Stimulated activated naive B cell treated with anti-CD40 and anti-IgM and Interleukin-4, amounts not matched to agents 10 μg/mL and 1 μg/mL and 100 μg/mL, for 72 hours (primary cell): ENCODE results near the gene SHOC2.
A peak's percentile ranks its signal among the peaks of the same experiment; 100 is the strongest.

Experiments used
- ATAC-seq, 2 donors: fragments of 150-1000 bp; cut with Tn5 transposase; replicated peaks; 2 replicates each; pipeline ENCODE4 v1.10.0; 2021; ENCODE audit warnings: moderate library complexity in 1 of 2
- DNase-seq: peaks from one replicate; pipeline ENCODE4 v3.0.0; 2021
- H3K27ac Mint-ChIP-seq: one replicate; pipeline ENCODE4 v1.8.0; 2022; ENCODE audit warnings: mild to moderate bottlenecking, mixed read lengths
- H3K27me3 Mint-ChIP-seq, 2 donors: one replicate each; pipeline ENCODE4 v1.8.0; 2022; ENCODE audit warnings: mixed read lengths in 2 of 2
- H3K36me3 Mint-ChIP-seq, 2 donors: one replicate each; pipeline ENCODE4 v1.8.0; 2022; ENCODE audit warnings: mixed read lengths in 2 of 2, mild to moderate bottlenecking in 1 of 2
- H3K4me1 Mint-ChIP-seq, 2 donors: one replicate each; pipeline ENCODE4 v1.8.0; 2022; ENCODE audit warnings: mixed read lengths in 2 of 2, mild to moderate bottlenecking in 1 of 2
- H3K4me3 Mint-ChIP-seq, 2 donors: one replicate each; pipeline ENCODE4 v1.8.0; 2022; ENCODE audit warnings: mild to moderate bottlenecking in 2 of 2, mixed read lengths in 2 of 2, moderate library complexity in 1 of 2
- H3K9me3 Mint-ChIP-seq, 2 donors: one replicate each; pipeline ENCODE4 v1.8.0; 2022; ENCODE audit warnings: mixed read lengths in 2 of 2, mild to moderate bottlenecking in 1 of 2

SHOC2 gene

DNA sequence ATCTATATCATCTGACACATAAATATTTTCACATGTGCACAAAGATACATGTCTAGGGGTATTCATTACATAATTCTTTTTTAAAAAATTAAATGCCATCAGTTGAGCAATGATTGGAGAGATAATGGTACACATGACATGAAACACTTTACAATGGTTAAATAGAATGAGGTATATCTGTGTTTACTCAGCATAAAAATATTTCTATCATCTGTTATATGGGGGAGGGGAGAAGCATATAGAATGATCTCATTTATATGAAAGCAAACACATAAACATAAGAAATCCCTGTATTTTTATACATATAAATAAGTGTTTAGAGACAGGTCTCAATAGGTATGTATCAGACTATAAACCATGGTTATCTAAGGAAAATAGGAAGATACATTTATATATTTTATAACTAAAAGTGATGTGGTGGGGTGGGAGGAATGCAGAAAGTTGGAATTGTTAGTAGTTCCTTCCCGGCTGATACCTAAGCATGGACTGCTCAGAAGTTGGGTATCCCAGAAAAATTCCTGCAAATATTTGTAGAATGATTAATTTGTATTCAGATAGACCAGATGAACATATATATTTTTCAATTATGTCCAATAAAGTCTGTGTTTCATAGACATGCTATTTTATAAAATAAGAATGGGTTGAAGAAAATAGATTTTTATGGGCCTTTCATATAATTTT lies 75.1 kb downstream of the SHOC2 start:
- ATAC-seq (no peak), DNase-seq (no peak)
- H3K4me3 Mint-ChIP-seq, result no peak overlapping the region
- H3K36me3 Mint-ChIP-seq, result peaks cover 24 to 32% of the 10 kb centered on the region in 2 donors
- peaks cover 18 to 37% of the 10 kb centered on the region in 2 donors for H3K4me1 Mint-ChIP-seq
- H3K9me3 Mint-ChIP-seq, result peaks cover 0 to 1% of the 10 kb centered on the region in 2 donors
- H3K27me3 Mint-ChIP-seq, result no peaks in the 10 kb centered on the region
- H3K27ac Mint-ChIP-seq, result no peak overlapping the region

DNA sequence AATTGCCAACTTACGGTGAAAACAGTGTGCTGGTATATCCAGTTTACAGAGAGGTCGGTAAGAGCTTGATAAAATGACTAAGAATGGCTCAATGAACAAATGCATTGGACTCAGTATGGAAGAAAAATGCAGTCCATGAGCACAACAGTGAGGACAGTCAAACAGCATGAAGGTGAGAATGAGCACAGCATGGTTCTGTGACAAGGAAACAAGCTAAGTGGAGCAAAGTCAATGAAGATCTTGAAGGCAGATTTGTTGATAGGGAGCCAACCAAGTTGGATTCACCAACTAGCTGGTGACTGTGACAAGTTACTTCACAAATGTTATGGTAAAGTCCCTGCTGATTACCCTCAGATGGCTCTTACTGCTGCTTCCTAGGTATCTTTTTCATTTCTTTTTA lies 75.9 kb downstream of the SHOC2 start:
- Mint-ChIP-seq H3K27me3 (no peaks in the 10 kb centered on the region), H3K4me3 (no peak overlapping the region), H3K36me3 (peaks cover 18 to 27% of the 10 kb centered on the region in 2 donors), H3K4me1 (peaks cover 18 to 32% of the 10 kb centered on the region in 2 donors), H3K9me3 (no peaks in the 10 kb centered on the region), H3K27ac (no peak overlapping the region)
- ATAC-seq, result no peak
- no peak for DNase-seq

DNA sequence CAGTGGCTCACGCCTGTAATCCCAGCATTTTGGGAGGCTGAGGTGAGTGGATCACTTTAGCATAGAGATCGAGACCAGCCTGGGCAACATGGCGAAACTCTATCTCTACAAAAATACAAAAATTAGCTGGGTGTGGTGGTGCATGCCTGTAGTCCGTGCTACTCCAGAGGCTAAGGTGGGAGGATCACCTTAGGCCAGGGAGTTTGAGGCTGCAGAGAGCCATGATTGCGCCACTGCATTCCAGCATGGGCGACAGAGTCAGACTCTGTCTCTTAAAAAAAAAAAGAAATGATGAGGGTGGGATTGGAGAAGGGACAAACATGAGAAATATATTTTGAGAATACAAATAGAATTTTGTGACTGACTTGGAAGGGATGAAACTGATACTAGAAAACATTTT lies 76.9 kb downstream of the SHOC2 start:
- no peak overlapping the region for H3K4me3 Mint-ChIP-seq
- no peak overlapping the region for H3K27ac Mint-ChIP-seq
- peaks cover 14 to 24% of the 10 kb centered on the region in 2 donors for H3K4me1 Mint-ChIP-seq
- no peaks in the 10 kb centered on the region for H3K9me3 Mint-ChIP-seq
- H3K36me3 Mint-ChIP-seq, result peaks cover 12 to 22% of the 10 kb centered on the region in 2 donors
- no peak for DNase-seq
- H3K27me3 Mint-ChIP-seq, result no peaks in the 10 kb centered on the region
- ATAC-seq, result no peak

DNA sequence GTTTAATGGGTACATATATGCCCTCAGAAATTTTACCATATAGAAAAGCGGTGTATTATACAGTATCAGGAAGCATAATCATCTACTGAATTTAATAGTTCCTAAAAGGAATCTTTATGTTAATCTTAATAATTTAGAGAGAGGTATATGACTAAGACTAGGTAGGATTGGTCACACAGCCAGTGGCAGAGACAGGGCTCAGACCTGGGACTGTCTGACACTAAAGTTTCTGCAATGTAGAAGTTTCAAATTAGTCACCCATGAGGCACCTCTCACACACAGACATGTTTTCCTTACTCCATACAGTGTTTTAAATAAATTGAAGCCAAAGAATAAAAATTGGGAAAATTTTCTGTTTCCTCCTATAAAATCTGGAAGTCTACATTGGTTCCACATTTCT lies 84.6 kb downstream of the SHOC2 start:
- no peak overlapping the region for H3K27ac Mint-ChIP-seq
- H3K27me3 Mint-ChIP-seq, result no peaks in the 10 kb centered on the region
- no peaks in the 10 kb centered on the region for H3K9me3 Mint-ChIP-seq
- H3K4me1 Mint-ChIP-seq, result no peaks in the 10 kb centered on the region
- DNase-seq, result no peak
- no peak overlapping the region for H3K4me3 Mint-ChIP-seq
- ATAC-seq, result no peak
- H3K36me3 Mint-ChIP-seq, result peaks cover 18 to 25% of the 10 kb centered on the region in 2 donors

DNA sequence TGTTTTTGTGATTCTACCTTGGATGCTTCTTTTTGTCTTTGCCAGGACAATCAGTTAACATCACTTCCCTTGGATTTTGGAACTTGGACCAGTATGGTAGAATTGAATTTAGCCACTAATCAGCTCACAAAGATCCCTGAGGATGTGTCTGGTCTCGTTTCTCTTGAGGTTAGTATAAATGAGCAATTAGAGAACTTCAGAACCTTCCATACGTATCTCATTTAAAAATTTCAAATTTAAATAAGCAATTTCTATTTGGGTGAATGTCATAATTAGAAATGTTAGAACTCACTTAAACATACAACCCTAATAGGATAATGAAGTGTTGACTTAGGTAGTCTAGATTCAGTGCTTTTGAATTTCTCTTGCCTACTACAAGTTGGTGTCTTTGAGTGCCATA lies 88.1 kb downstream of the SHOC2 start:
- no peak overlapping the region for H3K27ac Mint-ChIP-seq
- H3K27me3 Mint-ChIP-seq, result no peaks in the 10 kb centered on the region
- H3K4me3 Mint-ChIP-seq, result no peak overlapping the region
- no peaks in the 10 kb centered on the region for H3K9me3 Mint-ChIP-seq
- H3K4me1 Mint-ChIP-seq, result no peaks in the 10 kb centered on the region
- H3K36me3 Mint-ChIP-seq, result peaks cover 13 to 18% of the 10 kb centered on the region in 2 donors
- DNase-seq, result no peak
- ATAC-seq, result no peak

- DNase-seq, result no peak
- no peak for ATAC-seq
- H3K27ac Mint-ChIP-seq, result peak overlapping the region; percentile 37
- H3K4me3 Mint-ChIP-seq, result no peak overlapping the region
- no peaks in the 10 kb centered on the region for H3K27me3 Mint-ChIP-seq
- peaks cover 16 to 33% of the 10 kb centered on the region in 2 donors for H3K36me3 Mint-ChIP-seq
- H3K9me3 Mint-ChIP-seq, result no peaks in the 10 kb centered on the region
- peaks cover 5 to 10% of the 10 kb centered on the region in 2 donors for H3K4me1 Mint-ChIP-seq
These were observed 95.8 kb downstream of the SHOC2 start for GRCh38 chr10:111015181-111015580.

- H3K27me3 Mint-ChIP-seq, result no peaks in the 10 kb centered on the region
- no peak for DNase-seq
- H3K36me3 Mint-ChIP-seq, result peaks cover 26 to 47% of the 10 kb centered on the region in 2 donors
- H3K9me3 Mint-ChIP-seq, result peaks cover 0 to 2% of the 10 kb centered on the region in 2 donors
- ATAC-seq, result peak; percentile 53 to 58
- no peak overlapping the region for H3K4me3 Mint-ChIP-seq
- H3K4me1 Mint-ChIP-seq, result peaks cover 5 to 10% of the 10 kb centered on the region in 2 donors
- H3K27ac Mint-ChIP-seq, result no peak overlapping the region
These were observed 97.7 kb downstream of the SHOC2 start for GRCh38 chr10:111017098-111017497.

DNA sequence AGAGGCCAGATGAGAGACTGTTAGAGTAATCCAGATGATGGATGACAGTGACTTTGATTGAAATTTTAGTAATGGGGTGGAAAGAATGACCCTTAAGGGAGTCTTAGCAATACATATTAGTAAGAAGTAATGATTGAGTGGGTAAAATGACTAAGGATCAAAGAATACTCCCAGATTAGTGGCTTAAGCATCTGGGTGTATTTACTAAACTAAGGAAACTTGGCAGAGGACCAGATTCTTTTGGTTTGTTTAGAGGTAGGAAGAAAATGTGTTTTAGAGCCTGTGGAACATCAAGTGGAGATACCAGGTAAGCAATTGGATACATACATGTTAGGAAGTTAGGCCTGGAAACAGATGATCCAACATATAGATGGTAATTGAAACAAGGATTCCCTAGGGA lies 98.6 kb downstream of the SHOC2 start:
- Mint-ChIP-seq H3K9me3 (peaks cover 2 to 4% of the 10 kb centered on the region in 2 donors), H3K36me3 (peaks cover 33 to 56% of the 10 kb centered on the region in 2 donors), H3K27me3 (no peaks in the 10 kb centered on the region), H3K4me3 (peak overlapping the region in 1 of 2 donors; percentile 2), H3K4me1 (peaks cover 5 to 10% of the 10 kb centered on the region in 2 donors), H3K27ac (no peak overlapping the region)
- no peak for DNase-seq
- no peak for ATAC-seq

- peaks cover 38 to 61% of the 10 kb centered on the region in 2 donors for H3K36me3 Mint-ChIP-seq
- H3K27ac Mint-ChIP-seq, result peak overlapping the region; percentile 16
- peaks cover 5 to 16% of the 10 kb centered on the region in 2 donors for H3K9me3 Mint-ChIP-seq
- no peaks in the 10 kb centered on the region for H3K27me3 Mint-ChIP-seq
- ATAC-seq, result no peak
- peaks cover 2 to 3% of the 10 kb centered on the region in 2 donors for H3K4me1 Mint-ChIP-seq
- DNase-seq, result no peak
- no peak overlapping the region for H3K4me3 Mint-ChIP-seq
These were observed 103.7 kb downstream of the SHOC2 start for GRCh38 chr10:111023060-111023459.

DNA sequence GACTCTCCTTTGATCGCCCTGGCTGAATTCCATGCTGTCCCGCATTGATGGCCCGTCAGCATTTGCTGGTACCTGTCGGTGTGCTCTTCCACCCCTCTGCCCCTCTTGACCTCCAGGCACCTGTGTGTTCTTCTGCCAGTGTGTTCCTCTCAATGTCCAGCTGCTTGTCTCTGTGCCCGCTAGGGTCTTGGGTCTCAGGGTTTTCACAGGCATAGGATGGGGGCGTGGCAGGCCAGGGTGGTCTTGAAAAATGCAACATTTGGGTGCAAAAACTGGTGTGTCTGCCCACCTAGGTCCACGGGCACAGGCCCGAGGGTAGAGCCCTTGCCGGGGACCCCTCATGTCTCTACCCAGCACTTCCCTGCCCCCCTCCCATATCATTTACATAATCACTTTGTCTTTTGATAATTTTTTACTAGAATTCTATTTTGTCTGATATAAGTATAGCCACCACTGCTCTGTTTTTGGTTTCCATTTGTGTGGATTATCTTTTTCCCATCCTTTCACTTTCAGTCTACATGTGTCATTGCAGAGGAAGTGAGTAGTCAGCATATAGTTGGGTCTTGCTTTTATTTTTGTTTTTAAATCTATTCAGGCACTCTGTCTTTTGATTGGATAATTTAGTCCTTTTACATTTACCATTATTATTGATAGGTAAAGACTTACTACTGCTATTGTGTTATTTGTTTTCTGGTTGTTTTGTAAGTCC lies 110.8 kb downstream of the SHOC2 start:
- Mint-ChIP-seq H3K4me3 (no peak overlapping the region), H3K36me3 (peaks cover 49 to 71% of the 10 kb centered on the region in 2 donors), H3K27me3 (no peaks in the 10 kb centered on the region), H3K27ac (peak overlapping the region; percentile 60), H3K9me3 (peaks cover 18 to 27% of the 10 kb centered on the region in 2 donors), H3K4me1 (peaks cover 7% of the 10 kb centered on the region in 2 donors)
- DNase-seq, result no peak
- ATAC-seq, result peak; percentile 74 to 76

DNA sequence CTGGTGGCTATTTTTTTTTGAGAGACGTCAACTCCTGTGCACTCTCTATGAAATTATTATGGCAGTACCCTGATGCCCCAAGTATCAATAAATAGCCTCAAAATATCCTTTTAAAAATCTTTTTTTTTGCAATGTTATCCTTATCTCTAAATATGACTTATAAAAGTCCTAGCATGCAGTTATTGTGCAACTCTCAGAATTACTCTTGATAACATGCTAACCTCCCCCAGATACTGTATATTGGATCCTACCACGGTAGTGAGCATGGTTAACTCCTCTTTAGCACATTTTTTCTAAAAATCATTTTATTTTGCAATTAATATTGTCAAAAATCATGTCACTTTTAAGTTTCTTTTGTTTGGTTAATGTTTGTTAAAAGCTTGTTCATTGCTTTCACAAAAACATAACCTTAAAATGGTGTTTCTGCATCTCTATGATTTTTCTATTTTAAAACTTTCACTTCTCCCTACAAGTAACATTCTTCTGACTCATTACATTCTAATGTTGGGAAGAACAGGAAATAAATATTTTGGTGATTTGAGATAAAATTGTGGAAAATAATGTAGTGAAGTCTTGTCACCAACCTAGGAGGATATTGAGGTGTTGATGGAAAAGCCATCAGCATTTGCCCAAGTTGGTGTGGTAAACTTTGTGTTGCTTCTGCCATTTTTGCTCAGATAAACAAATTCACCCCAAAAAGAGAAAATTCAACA lies 115.3 kb downstream of the SHOC2 start:
- peaks cover 19 to 20% of the 10 kb centered on the region in 2 donors for H3K9me3 Mint-ChIP-seq
- no peak for ATAC-seq
- H3K27me3 Mint-ChIP-seq, result peaks cover 0 to 5% of the 10 kb centered on the region in 2 donors
- no peak overlapping the region for H3K4me3 Mint-ChIP-seq
- no peak for DNase-seq
- peaks cover 4 to 7% of the 10 kb centered on the region in 2 donors for H3K4me1 Mint-ChIP-seq
- H3K36me3 Mint-ChIP-seq, result peaks cover 31 to 43% of the 10 kb centered on the region in 2 donors
- no peak overlapping the region for H3K27ac Mint-ChIP-seq

DNA sequence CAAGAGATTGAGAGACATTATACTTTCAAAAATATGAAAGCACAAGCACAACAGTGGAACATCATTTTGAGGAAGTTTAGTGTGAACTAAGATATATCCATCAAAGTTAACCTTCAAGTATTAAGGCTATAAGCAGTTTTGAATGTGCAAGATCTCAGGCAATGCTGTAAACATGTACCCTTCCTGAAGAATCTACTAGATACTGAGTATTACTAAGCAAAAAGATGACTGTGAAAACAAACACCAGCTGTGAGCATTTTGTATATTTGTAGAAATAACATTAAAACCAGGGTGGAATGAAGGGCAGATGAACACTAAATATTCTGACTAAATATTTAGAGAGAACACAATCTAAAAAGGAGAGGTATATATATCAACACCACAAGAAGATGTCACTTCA lies 116.1 kb downstream of the SHOC2 start:
- H3K36me3 Mint-ChIP-seq, result peaks cover 28 to 37% of the 10 kb centered on the region in 2 donors
- H3K27me3 Mint-ChIP-seq, result peaks cover 0 to 7% of the 10 kb centered on the region in 2 donors
- no peak overlapping the region for H3K4me3 Mint-ChIP-seq
- H3K4me1 Mint-ChIP-seq, result peaks cover 0 to under 1% of the 10 kb centered on the region in 2 donors
- H3K27ac Mint-ChIP-seq, result no peak overlapping the region
- DNase-seq (no peak), ATAC-seq (no peak)
- H3K9me3 Mint-ChIP-seq, result peaks cover 15 to 21% of the 10 kb centered on the region in 2 donors

DNA sequence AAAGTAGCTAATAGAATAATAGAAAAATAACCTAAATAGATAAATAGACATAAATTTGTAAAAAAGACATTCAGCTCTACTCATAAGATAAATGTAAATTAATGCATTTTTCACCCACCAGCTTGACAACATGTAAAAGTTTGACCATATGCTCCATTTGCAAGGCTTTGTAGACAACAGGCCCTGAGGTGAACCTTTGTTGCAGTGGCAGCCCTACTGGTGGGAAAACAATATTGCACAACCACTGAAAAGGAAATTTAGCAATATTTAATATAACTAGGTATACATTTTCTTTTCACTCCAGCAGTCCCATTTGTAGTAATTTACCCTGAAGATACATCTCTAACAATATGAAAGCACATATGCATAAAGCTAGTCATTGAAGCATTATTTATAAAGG lies 118.5 kb downstream of the SHOC2 start:
- Mint-ChIP-seq H3K27ac (no peak overlapping the region), H3K9me3 (peaks cover 22 to 25% of the 10 kb centered on the region in 2 donors), H3K4me1 (no peaks in the 10 kb centered on the region), H3K4me3 (no peak overlapping the region), H3K27me3 (peaks cover 3 to 7% of the 10 kb centered on the region in 2 donors), H3K36me3 (peaks cover 18 to 29% of the 10 kb centered on the region in 2 donors)
- no peak for DNase-seq
- ATAC-seq, result no peak

DNA sequence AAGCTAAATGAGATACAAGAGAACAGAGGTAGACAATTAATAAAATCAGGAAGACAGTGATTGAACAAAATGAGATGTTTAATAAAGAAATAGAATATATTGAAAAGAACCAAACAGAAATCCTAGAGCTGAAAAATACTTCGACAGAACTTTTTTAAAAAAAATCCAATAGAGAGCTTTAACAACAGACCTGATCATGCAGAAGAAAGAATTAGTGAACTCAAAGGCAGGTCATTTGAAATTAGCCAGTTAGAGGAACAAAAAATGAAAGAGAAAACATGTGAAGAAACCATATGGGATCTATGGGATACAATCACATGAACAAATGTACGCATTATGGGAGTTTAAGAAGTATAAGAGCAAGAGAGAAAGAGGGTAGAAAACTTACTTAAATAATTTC lies 120.1 kb downstream of the SHOC2 start:
- H3K36me3 Mint-ChIP-seq, result peaks cover 11 to 19% of the 10 kb centered on the region in 2 donors
- ATAC-seq (no peak), DNase-seq (no peak)
- H3K4me1 Mint-ChIP-seq, result no peaks in the 10 kb centered on the region
- H3K27ac Mint-ChIP-seq, result no peak overlapping the region
- peaks cover 23 to 32% of the 10 kb centered on the region in 2 donors for H3K9me3 Mint-ChIP-seq
- peaks cover 8 to 14% of the 10 kb centered on the region in 2 donors for H3K27me3 Mint-ChIP-seq
- no peak overlapping the region for H3K4me3 Mint-ChIP-seq
